Heart right ventricle (tissue), 16 donors: ENCODE measurements around the gene USP43. TPM values are rescaled to one million over a fixed set of nuclear protein-coding genes. Genes with fewer than 3 reads are reported as not detected.

ENCODE experiments used
- ATAC-seq, 8 donors: fragments of 200-7000 bp; cut with Tn5 transposase; one replicate each; pipeline ENCODE4 v1.9.1; 2020; ENCODE audit warnings: mild to moderate bottlenecking in 8 of 8, moderate library complexity in 8 of 8, moderate number of reproducible peaks in 1 of 8
- DNase-seq, 2 donors: peaks; one replicate each; pipeline ENCODE4 v3.0.0-alpha.2; 2020
- H3K27ac ChIP-seq, 10 donors: fragments of 200-600 bp; sonication (generic) in 2 of 10; one replicate each; pipeline versions ENCODE4 v1.5.0 to v1.8.0; 2020 to 2022; ENCODE audit warnings: mild to moderate bottlenecking in 3 of 10
- H3K27me3 ChIP-seq, 7 donors: fragments of 200-600 bp; one replicate each; pipeline ENCODE4 v1.8.0; 2021 to 2022; ENCODE audit warnings: mild to moderate bottlenecking in 2 of 7
- H3K36me3 ChIP-seq, 9 donors: fragments of 200-600 bp; sonication (generic) in 1 of 9; one replicate each; pipeline versions ENCODE4 v1.5.0 to v1.8.0; 2020 to 2022; ENCODE audit warnings: mild to moderate bottlenecking in 2 of 9
- H3K4me1 ChIP-seq, 9 donors: fragments of 200-600 bp; sonication (generic) in 1 of 9; one replicate each; pipeline versions ENCODE4 v1.5.0 to v1.8.0; 2020 to 2022; ENCODE audit warnings: mild to moderate bottlenecking in 4 of 9
- H3K4me3 ChIP-seq, 10 donors: fragments of 200-600 bp; sonication (generic) in 2 of 10; one replicate each; pipeline versions ENCODE4 v1.5.0 to v1.8.0; 2020 to 2022; ENCODE audit warnings: mild to moderate bottlenecking in 7 of 10, moderate library complexity in 2 of 10
- H3K9me3 ChIP-seq, 11 donors: fragments of 200-600 bp in 10 of 11; sonication (generic) in 2 of 11; one replicate each; pipeline versions ENCODE4 v1.5.0 to v1.8.0; 2013 to 2022; ENCODE audit warnings: mild to moderate bottlenecking in 2 of 11, control low read depth in 1 of 11, moderate library complexity in 1 of 11
- CTCF ChIP-seq, 9 donors: fragments of 200-600 bp; sonication (generic) in 2 of 9; IDR thresholded peaks; one replicate each; pipeline versions ENCODE4 v1.5.0 to v1.8.0; 2021 to 2022; ENCODE audit warnings: antibody characterized with exemption in 9 of 9, mild to moderate bottlenecking in 5 of 9, moderate library complexity in 1 of 9
- WGBS, 2 donors: extraction: QIAGEN DNeasy Blood & Tissue Kit; methylation state at CpG; one replicate each; pipeline ENCODE4 v1.1.7; 2013; ENCODE audit warnings: inconsistent platforms in 1 of 2; 5-methylcytosine and 5-hydroxymethylcytosine counted together
- intact Hi-C, 10 donors: fragments of 100-400 bp; cut with DNase I; formaldehyde crosslinking; loops; one replicate each; pipeline versions ENCODE4 v1.11.1 to v1.14.2; 2022
- polyA plus RNA-seq, 2 donors: library from polyadenylated mRNA; stranded (reverse); fragments of 200-250 nt; gene quantifications; one replicate each; pipeline ENCODE4 v1.2.3, GENCODE V29; 2013
- total RNA-seq, 10 donors: library from RNA; stranded (reverse); fragmentation: NEBNext Ultra II Directional in 3 of 10; extraction: Animal tissue kit (Norgen Biotek cat#: 25700) in 3 of 10; gene quantifications; one replicate each; pipeline versions ENCODE4 v1.2.1 to v1.2.4, GENCODE V29; 2021 to 2023
- donor health status: Arrhythmogenic right ventricular cardiomyopathy.
- donor health status: ischemic (EF 13 %, LVEDD 7.1; RV severe dilation, severe dysfunction).
- donor health status: healthy with polysubstance abuse.
- donor health status: DM: no; HTN: yes; CAD: no.
- donor health status: DM: no; HTN: no; CAD: no.
- donor health status: ischemic (EF 25% LVEDD 6.9; RV normal size, moderate dysfunction).
- donor health status: ischemic (EF 25% LVEDD 5.7; RV mildly dilated, moderate dysfunction).
- donor health status: healthy.
- donor health status: DM: yes; HTN: yes; CAD: no.
- donor health status: Ischemic cardiomyopathy.
- donor health status: ischemic (EF 35%, LVEDD 5.7; RV mildly dilated, moderate dysfunction).
- donor health status: nonischemic (EF 11% LVEDD 7.7; RV severe dilation, severe dysfunction).
- donor health status: DM: yes; HTN: yes; CAD: no.
- donor health status: PGD.
- donor health status: ischemic (EF 29% LVEDD 5.4; RV normal size, mild dysfunction).
- donor health status: nonischemic (EF 23%, LVEDD 6.1; RV moderate dilation, normal function).

Gene USP43
- total and polyA plus RNA-seq, 12 donors, result 0.03 to 0.07 TPM; not detected in 10

- DNase-seq, result no peak
- ATAC-seq, result no peak
- no peak overlapping the region for H3K27ac ChIP-seq
- peaks cover 0 to 4% (median 0%) of the 10 kb centered on the region in 11 donors for H3K9me3 ChIP-seq
- H3K4me3 ChIP-seq, result no peak overlapping the region
- H3K4me1 ChIP-seq, result peaks cover 0 to 18% (median 17%) of the 10 kb centered on the region in 9 donors
- TF ChIP-seq CTCF (IDR thresholded peaks at IDR 0.05), result no peak
- WGBS, 2 donors, result 93 to 95% methylated on average over 5 of the region's 5 CpGs
- intact Hi-C loops, result no loop called here
- H3K27me3 ChIP-seq, result peaks cover 7 to 72% (median 54%) of the 10 kb centered on the region in 7 donors
- no peaks in the 10 kb centered on the region for H3K36me3 ChIP-seq
Measured at GRCh38 chr17:9643611-9644010, 1.7 kb upstream of the USP43 start.

- Histone ChIP-seq H3K9me3 (no peaks in the 10 kb centered on the region), H3K4me1 (peaks cover 0 to 18% (median 17%) of the 10 kb centered on the region in 9 donors), H3K27me3 (peaks cover 7 to 76% (median 72%) of the 10 kb centered on the region in 7 donors), H3K36me3 (no peaks in the 10 kb centered on the region), H3K27ac (no peak overlapping the region), H3K4me3 (peak overlapping the region; percentile 25 to 59 (median 50))
- WGBS, 2 donors, result 2% methylated on average over 48 to 51 of the region's 51 CpGs
- DNase-seq (peak; percentile 8 to 28), ATAC-seq (peak in 7 of 8 donors; percentile 33 to 68 (median 58))
- TF ChIP-seq CTCF (IDR thresholded peaks at IDR 0.05), result peak in 1 of 9 donors; percentile 18
- intact Hi-C loops, result no loop called here
Measured at GRCh38 chr17:9645851-9646545, 681 bp downstream of the USP43 start.

- WGBS, 2 donors, result 36 to 45% methylated on average over 8 of the region's 8 CpGs
- peaks cover 7 to 79% (median 72%) of the 10 kb centered on the region in 7 donors for H3K27me3 ChIP-seq
- intact Hi-C loops, result no loop called here
- no peaks in the 10 kb centered on the region for H3K36me3 ChIP-seq
- H3K9me3 ChIP-seq, result no peaks in the 10 kb centered on the region
- no peak for DNase-seq
- peaks cover 0 to 18% (median 17%) of the 10 kb centered on the region in 9 donors for H3K4me1 ChIP-seq
- TF ChIP-seq CTCF (IDR thresholded peaks at IDR 0.05), result no peak
- no peak for ATAC-seq
- H3K27ac ChIP-seq, result no peak overlapping the region
- peak overlapping the region in 2 of 10 donors; percentile 38 to 53 for H3K4me3 ChIP-seq
Measured at GRCh38 chr17:9646546-9646885, 1.2 kb downstream of the USP43 start.

GRCh38 chr17:9647014-9647413 lies 1.7 kb downstream of the USP43 start:
- DNase-seq (no peak), ATAC-seq (no peak)
- Histone ChIP-seq H3K27me3 (peaks cover 7 to 84% (median 73%) of the 10 kb centered on the region in 7 donors), H3K9me3 (no peaks in the 10 kb centered on the region), H3K36me3 (no peaks in the 10 kb centered on the region), H3K4me3 (no peak overlapping the region), H3K4me1 (peaks cover 0 to 18% (median 17%) of the 10 kb centered on the region in 9 donors), H3K27ac (no peak overlapping the region)
- TF ChIP-seq CTCF (IDR thresholded peaks at IDR 0.05), result no peak
- 28 to 30% methylated on average over 4 of the region's 4 CpGs for WGBS, 2 donors
- intact Hi-C loops, result no loop called here
